PFSK-1 (cell line): Measurements from ENCODE around the gene SPACA5.

Experiments
- FOXP2 ChIP-seq: optimal IDR thresholded peaks from 2 replicates; pipeline ENCODE3; 2011; ENCODE audit warnings: borderline replicate concordance, control low read depth, inconsistent platforms; ENCODE audit not compliant: insufficient read depth; ENCODE audit errors: extremely low read length, extremely low read depth
- POLR2AphosphoS5 ChIP-seq: IDR thresholded peaks from 2 replicates; pipeline ENCODE4 v1.6.1; 2012; ENCODE audit warnings: low read depth, mild to moderate bottlenecking, control low read depth, low read length, moderate library complexity
- REST ChIP-seq, 2 experiments: IDR thresholded peaks; 2 replicates each; pipeline versions ENCODE4 v1.6.1 to v1.8.0; 2011 to 2012; ENCODE audit warnings: low read depth in 2 of 2, low read length in 2 of 2, control low read depth in 1 of 2, inconsistent platforms in 1 of 2, mild to moderate bottlenecking in 1 of 2, moderate library complexity in 1 of 2; ENCODE audit not compliant: insufficient read depth in 1 of 2
- SIN3A ChIP-seq: IDR thresholded peaks from 2 replicates; pipeline ENCODE4 v1.6.1; 2012; ENCODE audit warnings: mild to moderate bottlenecking, low read length, moderate library complexity, borderline replicate concordance; ENCODE audit not compliant: insufficient read depth
- TAF1 ChIP-seq: IDR thresholded peaks from 2 replicates; pipeline ENCODE4 v1.6.1; 2012; ENCODE audit warnings: low read length, control low read depth, borderline replicate concordance; ENCODE audit not compliant: insufficient read depth

Gene SPACA5

GRCh38 chrX:47991263-47992094, 15.3 kb upstream of the SPACA5 start:
- no peak for TF ChIP-seq SIN3A
- no peak; the same call in 1 of the 2 replicates for TF ChIP-seq POLR2AphosphoS5
- no peak for TF ChIP-seq FOXP2
- no peak for TF ChIP-seq TAF1
- TF ChIP-seq REST (IDR thresholded peaks at IDR 0.05; ENCODE audit: insufficient read depth in 1 of 2, low read depth in 2 of 2, low read length in 2 of 2) = no peak

GRCh38 chrX:47992095-47992380, 14.8 kb upstream of the SPACA5 start:
- TF ChIP-seq POLR2AphosphoS5 (no peak), TAF1 (no peak), REST (IDR thresholded peaks at IDR 0.05; ENCODE audit: insufficient read depth in 1 of 2, low read depth in 2 of 2, low read length in 2 of 2) (no peak), SIN3A (no peak), FOXP2 (no peak)

GRCh38 chrX:47992669-47993068, 14.1 kb upstream of the SPACA5 start:
- TF ChIP-seq SIN3A (no peak), TAF1 (no peak), POLR2AphosphoS5 (no peak), REST (IDR thresholded peaks at IDR 0.05; ENCODE audit: insufficient read depth in 1 of 2, low read depth in 2 of 2, low read length in 2 of 2) (no peak)

- TF ChIP-seq POLR2AphosphoS5 (peak; percentile 31; the same call in 1 of the 2 replicates), TAF1 (no peak), FOXP2 (no peak), REST (IDR thresholded peaks at IDR 0.05; ENCODE audit: insufficient read depth in 1 of 2, low read depth in 2 of 2, low read length in 2 of 2) (no peak)
Measured at GRCh38 chrX:48001260-48001659, 5.5 kb upstream of the SPACA5 start.
